ENCODE measurements around the gene UBE2R2.

DNA sequence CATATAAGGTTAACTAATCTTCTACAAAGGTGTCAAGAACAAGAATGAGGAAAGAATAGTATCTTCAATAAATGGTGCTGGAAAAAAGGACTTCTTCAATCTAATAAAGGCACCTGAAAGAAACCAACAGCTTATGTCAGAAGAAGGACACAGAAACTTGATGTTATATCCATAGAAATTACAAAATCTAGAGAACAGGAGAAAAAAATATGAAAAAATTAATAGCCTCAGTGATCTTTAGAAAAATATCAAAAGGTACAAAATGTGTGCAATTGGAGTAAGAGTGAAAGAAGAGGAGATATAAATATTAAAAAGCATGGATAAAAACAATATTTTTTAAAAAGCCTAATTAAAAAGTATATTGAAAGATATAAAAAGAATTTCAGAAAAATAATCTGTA is 40.4 kb upstream of the UBE2R2 start:
- TF ChIP-seq, protein P1, sequence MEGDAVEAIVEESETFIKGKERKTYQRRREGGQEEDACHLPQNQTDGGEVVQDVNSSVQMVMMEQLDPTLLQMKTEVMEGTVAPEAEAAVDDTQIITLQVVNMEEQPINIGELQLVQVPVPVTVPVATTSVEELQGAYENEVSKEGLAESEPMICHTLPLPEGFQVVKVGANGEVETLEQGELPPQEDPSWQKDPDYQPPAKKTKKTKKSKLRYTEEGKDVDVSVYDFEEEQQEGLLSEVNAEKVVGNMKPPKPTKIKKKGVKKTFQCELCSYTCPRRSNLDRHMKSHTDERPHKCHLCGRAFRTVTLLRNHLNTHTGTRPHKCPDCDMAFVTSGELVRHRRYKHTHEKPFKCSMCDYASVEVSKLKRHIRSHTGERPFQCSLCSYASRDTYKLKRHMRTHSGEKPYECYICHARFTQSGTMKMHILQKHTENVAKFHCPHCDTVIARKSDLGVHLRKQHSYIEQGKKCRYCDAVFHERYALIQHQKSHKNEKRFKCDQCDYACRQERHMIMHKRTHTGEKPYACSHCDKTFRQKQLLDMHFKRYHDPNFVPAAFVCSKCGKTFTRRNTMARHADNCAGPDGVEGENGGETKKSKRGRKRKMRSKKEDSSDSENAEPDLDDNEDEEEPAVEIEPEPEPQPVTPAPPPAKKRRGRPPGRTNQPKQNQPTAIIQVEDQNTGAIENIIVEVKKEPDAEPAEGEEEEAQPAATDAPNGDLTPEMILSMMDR (IDR thresholded peaks at IDR 0.05), result no peak
- no peak for TF ChIP-seq POLR2A (IDR thresholded peaks at IDR 0.05)

All from Peyer's patch (tissue), 4 donors.